HG03039 (cell line): ENCODE measurements around the gene S100A13.
"Not testable (repeated sequence)": the region's sequence is repeated elsewhere in the genome, so short reads cannot be mapped to it uniquely, and the experiment has no call there.

Experiments used
- ATAC-seq: cut with Tn5 transposase; IDR thresholded peaks from one replicate; pipeline ENCODE4 v1.9.1; 2021; ENCODE audit warnings: mild to moderate bottlenecking, moderate library complexity; ENCODE audit not compliant: unreplicated experiment

S100A13 gene

GRCh38 chr1:153608742-153609584, 18.3 kb downstream of the S100A13 start:
- no peak for ATAC-seq

GRCh38 chr1:153608089-153608682, 19.1 kb downstream of the S100A13 start:
- ATAC-seq = no peak

GRCh38 chr1:153607381-153607780, 19.9 kb downstream of the S100A13 start:
- ATAC-seq = no peak

- ATAC-seq = no peak
These were observed 21.1 kb downstream of the S100A13 start for GRCh38 chr1:153606194-153606593.

GRCh38 chr1:153602749-153603148, 24.6 kb downstream of the S100A13 start:
- no peak for ATAC-seq

- ATAC-seq = no peak
These were observed 27.5 kb downstream of the S100A13 start for GRCh38 chr1:153599847-153600246.

- ATAC-seq = peak; percentile 89
These were observed 28.8 kb downstream of the S100A13 start for GRCh38 chr1:153598309-153599172.

GRCh38 chr1:153597206-153597605, 30.1 kb downstream of the S100A13 start:
- ATAC-seq = no peak

- ATAC-seq = no peak
These were observed 34.6 kb downstream of the S100A13 start for GRCh38 chr1:153592748-153593147.

GRCh38 chr1:153588482-153588881, 38.8 kb downstream of the S100A13 start:
- no peak for ATAC-seq

- ATAC-seq = not testable (repeated sequence)
These were observed 39.3 kb downstream of the S100A13 start for GRCh38 chr1:153588033-153588432.

- no peak for ATAC-seq
These were observed 40.0 kb downstream of the S100A13 start for GRCh38 chr1:153587314-153587713.

GRCh38 chr1:153586347-153586746, 41.0 kb downstream of the S100A13 start:
- no peak for ATAC-seq

- ATAC-seq = no peak
These were observed 42.3 kb downstream of the S100A13 start for GRCh38 chr1:153585006-153585405.

GRCh38 chr1:153583976-153584375, 43.3 kb downstream of the S100A13 start:
- no peak for ATAC-seq

- not testable (repeated sequence) for ATAC-seq
These were observed 43.8 kb downstream of the S100A13 start for GRCh38 chr1:153583514-153583913.

- not testable (repeated sequence) for ATAC-seq
These were observed 44.5 kb downstream of the S100A13 start for GRCh38 chr1:153582836-153583235.

- no peak for ATAC-seq
These were observed 48.4 kb downstream of the S100A13 start for GRCh38 chr1:153578936-153579335.

- ATAC-seq = no peak
These were observed 48.8 kb downstream of the S100A13 start for GRCh38 chr1:153578490-153578889.

GRCh38 chr1:153577624-153578051, 49.7 kb downstream of the S100A13 start:
- ATAC-seq = no peak

GRCh38 chr1:153577138-153577537, 50.2 kb downstream of the S100A13 start:
- no peak for ATAC-seq
